Muscle layer of duodenum (tissue), 2 donors: ENCODE results near the gene CAPN12.

Source experiments
- H3K27ac ChIP-seq: one replicate; pipeline ENCODE4 v1.7.0; 2013; ENCODE audit warnings: mild to moderate bottlenecking, low read length
- H3K27me3 ChIP-seq: one replicate; pipeline ENCODE4 v1.7.0; 2013; ENCODE audit warnings: low read depth, mild to moderate bottlenecking, control low read depth, low read length
- H3K36me3 ChIP-seq, 2 donors: one replicate each; pipeline ENCODE4 v1.7.0; 2013; ENCODE audit warnings: low read length in 2 of 2, control low read depth in 1 of 2, mild to moderate bottlenecking in 1 of 2; ENCODE audit not compliant: insufficient read depth in 2 of 2, control insufficient read depth in 1 of 2
- H3K4me1 ChIP-seq, 2 donors: one replicate each; pipeline ENCODE4 v1.7.0; 2013; ENCODE audit warnings: low read length in 2 of 2, mild to moderate bottlenecking in 2 of 2, control low read depth in 1 of 2, moderate library complexity in 1 of 2; ENCODE audit not compliant: insufficient read depth in 2 of 2, control insufficient read depth in 1 of 2
- H3K4me3 ChIP-seq, 2 donors: one replicate each; pipeline ENCODE4 v1.7.0; 2013; ENCODE audit warnings: low read length in 2 of 2, low read depth in 1 of 2, mild to moderate bottlenecking in 1 of 2
- H3K9me3 ChIP-seq, 2 donors: one replicate each; pipeline ENCODE4 v1.7.0; 2013; ENCODE audit warnings: low read length in 2 of 2, control low read depth in 1 of 2, mild to moderate bottlenecking in 1 of 2; ENCODE audit not compliant: control insufficient read depth in 1 of 2
- donor health status: healthy.

The CAPN12 gene

GRCh38 chr19:38736036-38736412, 8.2 kb downstream of the CAPN12 start:
- peak overlapping the region in 1 of 2 donors; percentile 42 for H3K4me3 ChIP-seq
- no peaks in the 10 kb centered on the region for H3K9me3 ChIP-seq
- H3K27ac ChIP-seq, result no peak overlapping the region
- H3K36me3 ChIP-seq, result peaks cover under 1 to 7% of the 10 kb centered on the region in 2 donors
- H3K27me3 ChIP-seq, result no peaks in the 10 kb centered on the region
- H3K4me1 ChIP-seq, result peaks cover 0 to 9% of the 10 kb centered on the region in 2 donors

GRCh38 chr19:38735257-38735686, 9.0 kb downstream of the CAPN12 start:
- H3K9me3 ChIP-seq, result no peaks in the 10 kb centered on the region
- H3K27ac ChIP-seq, result peak overlapping the region; percentile 71
- no peaks in the 10 kb centered on the region for H3K27me3 ChIP-seq
- no peak overlapping the region for H3K4me3 ChIP-seq
- peaks cover 0 to 9% of the 10 kb centered on the region in 2 donors for H3K4me1 ChIP-seq
- H3K36me3 ChIP-seq, result peaks cover 8 to 12% of the 10 kb centered on the region in 2 donors

GRCh38 chr19:38734426-38735256, 9.6 kb downstream of the CAPN12 start:
- H3K27ac ChIP-seq, result peak overlapping the region; percentile 71
- H3K4me1 ChIP-seq, result peaks cover 0 to 9% of the 10 kb centered on the region in 2 donors
- H3K36me3 ChIP-seq, result peaks cover 9 to 12% of the 10 kb centered on the region in 2 donors
- no peaks in the 10 kb centered on the region for H3K9me3 ChIP-seq
- no peak overlapping the region for H3K4me3 ChIP-seq
- H3K27me3 ChIP-seq, result no peaks in the 10 kb centered on the region

- Histone ChIP-seq H3K4me1 (peaks cover 0 to 9% of the 10 kb centered on the region in 2 donors), H3K4me3 (no peak overlapping the region), H3K36me3 (peaks cover 11 to 12% of the 10 kb centered on the region in 2 donors), H3K27me3 (no peaks in the 10 kb centered on the region), H3K27ac (peak overlapping the region; percentile 71), H3K9me3 (no peaks in the 10 kb centered on the region)
Measured at GRCh38 chr19:38734176-38734425, 10.2 kb downstream of the CAPN12 start.

- Histone ChIP-seq H3K4me1 (peaks cover 0 to 9% of the 10 kb centered on the region in 2 donors), H3K27me3 (no peaks in the 10 kb centered on the region), H3K4me3 (no peak overlapping the region), H3K27ac (peak overlapping the region; percentile 71), H3K9me3 (no peaks in the 10 kb centered on the region), H3K36me3 (peaks cover 12 to 16% of the 10 kb centered on the region in 2 donors)
Measured at GRCh38 chr19:38733493-38734175, 10.6 kb downstream of the CAPN12 start.

- H3K4me3 ChIP-seq, result no peak overlapping the region
- peaks cover 12 to 17% of the 10 kb centered on the region in 2 donors for H3K36me3 ChIP-seq
- no peak overlapping the region for H3K27ac ChIP-seq
- H3K9me3 ChIP-seq, result no peaks in the 10 kb centered on the region
- H3K4me1 ChIP-seq, result peaks cover 0 to 9% of the 10 kb centered on the region in 2 donors
- H3K27me3 ChIP-seq, result no peaks in the 10 kb centered on the region
Measured at GRCh38 chr19:38733241-38733492, 11.1 kb downstream of the CAPN12 start.

- Histone ChIP-seq H3K27me3 (no peaks in the 10 kb centered on the region), H3K27ac (peak overlapping the region; percentile 86), H3K4me1 (peaks cover 0 to 17% of the 10 kb centered on the region in 2 donors), H3K36me3 (peaks cover 19 to 30% of the 10 kb centered on the region in 2 donors), H3K4me3 (no peak overlapping the region), H3K9me3 (no peaks in the 10 kb centered on the region)
Measured at GRCh38 chr19:38731654-38732301, 12.5 kb downstream of the CAPN12 start.

GRCh38 chr19:38730731-38731589, 13.3 kb downstream of the CAPN12 start:
- H3K27me3 ChIP-seq, result no peaks in the 10 kb centered on the region
- peaks cover 27 to 38% of the 10 kb centered on the region in 2 donors for H3K36me3 ChIP-seq
- H3K4me3 ChIP-seq, result no peak overlapping the region
- H3K27ac ChIP-seq, result peak overlapping the region; percentile 86
- peaks cover 0 to 17% of the 10 kb centered on the region in 2 donors for H3K4me1 ChIP-seq
- no peaks in the 10 kb centered on the region for H3K9me3 ChIP-seq

- Histone ChIP-seq H3K36me3 (peaks cover 29 to 43% of the 10 kb centered on the region in 2 donors), H3K27ac (no peak overlapping the region), H3K9me3 (no peaks in the 10 kb centered on the region), H3K4me3 (no peak overlapping the region), H3K27me3 (no peaks in the 10 kb centered on the region), H3K4me1 (peaks cover 0 to 17% of the 10 kb centered on the region in 2 donors)
Measured at GRCh38 chr19:38730470-38730730, 13.9 kb downstream of the CAPN12 start.

GRCh38 chr19:38729653-38730469, 14.4 kb downstream of the CAPN12 start:
- H3K27me3 ChIP-seq, result no peaks in the 10 kb centered on the region
- H3K9me3 ChIP-seq, result no peaks in the 10 kb centered on the region
- H3K4me1 ChIP-seq, result peaks cover 0 to 13% of the 10 kb centered on the region in 2 donors
- H3K27ac ChIP-seq, result no peak overlapping the region
- peaks cover 35 to 49% of the 10 kb centered on the region in 2 donors for H3K36me3 ChIP-seq
- H3K4me3 ChIP-seq, result no peak overlapping the region
